Right lobe of liver (tissue), 6 donors: ENCODE measurements around the gene SLC18A3. TPM values are rescaled to one million over a fixed set of nuclear protein-coding genes. Genes with fewer than 3 reads are reported as not detected.

Experiments
- ATAC-seq, 4 donors: fragments of 200-7000 bp; cut with Tn5 transposase; one replicate each; pipeline ENCODE4 v1.9.1; 2020; ENCODE audit warnings: mild to moderate bottlenecking in 4 of 4, moderate library complexity in 4 of 4
- DNase-seq, 3 donors: peaks; one replicate each; pipeline ENCODE4 v3.0.0-alpha.2; 2020
- H3K27ac ChIP-seq, 3 donors: fragments of 200-600 bp; one replicate each; pipeline ENCODE4 v1.8.0; 2022
- H3K27me3 ChIP-seq, 2 donors: fragments of 200-600 bp; one replicate each; pipeline ENCODE4 v1.8.0; 2022
- H3K36me3 ChIP-seq, 4 donors: fragments of 200-600 bp; sonication (generic) in 1 of 4; one replicate each; pipeline versions ENCODE4 v1.5.1 to v1.8.0; 2017 to 2022; ENCODE audit warnings: control low read depth in 1 of 4
- H3K4me1 ChIP-seq, 4 donors: fragments of 200-600 bp; sonication (generic) in 1 of 4; one replicate each; pipeline versions ENCODE4 v1.5.1 to v1.8.0; 2017 to 2022; ENCODE audit warnings: control low read depth in 1 of 4
- H3K4me3 ChIP-seq, 3 donors: fragments of 200-600 bp; one replicate each; pipeline ENCODE4 v1.8.0; 2022
- H3K9me3 ChIP-seq, 4 donors: fragments of 200-600 bp; sonication (generic) in 1 of 4; one replicate each; pipeline versions ENCODE4 v1.5.1 to v1.8.0; 2017 to 2022; ENCODE audit warnings: control low read depth in 1 of 4
- POLR2A ChIP-seq: fragments of 450-650 bp; IDR thresholded peaks from one replicate; pipeline ENCODE4 v1.6.1; 2017; ENCODE audit warnings: antibody characterized with exemption, mild to moderate bottlenecking
- WGBS: methylation state at CpG from one replicate; pipeline ENCODE4 v1.1.6; 2018; ENCODE audit warnings: low coverage, low lambda C conversion rate; ENCODE audit not compliant: insufficient coverage; ENCODE audit errors: missing lambda C conversion rate; 5-methylcytosine and 5-hydroxymethylcytosine counted together
- intact Hi-C, 2 donors: fragments of 100-400 bp; cut with DNase I; formaldehyde crosslinking; loops; one replicate each; pipeline versions ENCODE4 v1.11.2 to v1.14.1; 2022
- total RNA-seq, 6 experiments: library from RNA; depleted of rRNA in 2 of 6; stranded (reverse); fragments of >200 nt in 2 of 6; fragmentation: NEBNext Ultra II Directional in 3 of 6; extraction: Animal tissue kit (Norgen Biotek cat#: 25700) in 3 of 6; gene quantifications; one replicate each; pipeline versions ENCODE4 v1.1.0 to v1.2.4, GENCODE V29; 2016 to 2023
- TF ChIP-seq, protein P1 (sequence below), 4 donors: fragments of 200-600 bp in 3 of 4; fragments of 450-650 bp in 1 of 4; IDR thresholded peaks; one replicate each; pipeline versions ENCODE4 v1.5.1 to v1.8.0; 2016 to 2022; ENCODE audit warnings: antibody characterized with exemption in 4 of 4, mild to moderate bottlenecking in 2 of 4
- donor health status: DM: no; HTN: yes; CAD: no.
- donor health status: DM: no; HTN: no; CAD: no.
- donor health status: DM: no; HTN: no; CAD: no.
- donor health status: DM: no; HTN: yes; CAD: no.
- donor health status: DM: no; HTN: yes; CAD: no.

The SLC18A3 gene
- total RNA-seq, 6 experiments from 2014 or later: not detected

DNA sequence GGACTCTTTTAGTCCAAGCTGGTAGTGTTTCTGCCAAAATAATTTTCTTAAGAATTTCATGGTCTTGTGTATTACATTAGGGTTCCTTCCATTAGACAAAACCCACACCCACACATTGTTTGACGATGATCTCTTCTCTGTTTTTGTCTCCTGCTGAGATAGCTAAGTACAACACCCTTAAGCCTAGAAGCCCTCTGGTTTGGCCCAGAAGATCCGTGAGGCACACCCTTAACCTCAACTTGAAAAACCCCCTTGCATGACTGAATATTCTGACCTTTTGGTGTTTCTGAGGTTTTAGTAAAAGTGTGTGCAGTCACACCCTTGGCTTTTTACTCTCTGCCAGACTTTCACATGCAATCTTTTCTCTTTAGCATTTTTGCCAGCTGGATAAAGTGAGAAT, 41.9 kb upstream of the SLC18A3 start:
- TF ChIP-seq, protein P1, sequence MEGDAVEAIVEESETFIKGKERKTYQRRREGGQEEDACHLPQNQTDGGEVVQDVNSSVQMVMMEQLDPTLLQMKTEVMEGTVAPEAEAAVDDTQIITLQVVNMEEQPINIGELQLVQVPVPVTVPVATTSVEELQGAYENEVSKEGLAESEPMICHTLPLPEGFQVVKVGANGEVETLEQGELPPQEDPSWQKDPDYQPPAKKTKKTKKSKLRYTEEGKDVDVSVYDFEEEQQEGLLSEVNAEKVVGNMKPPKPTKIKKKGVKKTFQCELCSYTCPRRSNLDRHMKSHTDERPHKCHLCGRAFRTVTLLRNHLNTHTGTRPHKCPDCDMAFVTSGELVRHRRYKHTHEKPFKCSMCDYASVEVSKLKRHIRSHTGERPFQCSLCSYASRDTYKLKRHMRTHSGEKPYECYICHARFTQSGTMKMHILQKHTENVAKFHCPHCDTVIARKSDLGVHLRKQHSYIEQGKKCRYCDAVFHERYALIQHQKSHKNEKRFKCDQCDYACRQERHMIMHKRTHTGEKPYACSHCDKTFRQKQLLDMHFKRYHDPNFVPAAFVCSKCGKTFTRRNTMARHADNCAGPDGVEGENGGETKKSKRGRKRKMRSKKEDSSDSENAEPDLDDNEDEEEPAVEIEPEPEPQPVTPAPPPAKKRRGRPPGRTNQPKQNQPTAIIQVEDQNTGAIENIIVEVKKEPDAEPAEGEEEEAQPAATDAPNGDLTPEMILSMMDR (IDR thresholded peaks at IDR 0.05): no peak
- no peak for TF ChIP-seq POLR2A
- Histone ChIP-seq H3K27me3 (no peaks in the 10 kb centered on the region), H3K27ac (no peak overlapping the region), H3K9me3 (no peaks in the 10 kb centered on the region), H3K4me3 (no peak overlapping the region), H3K4me1 (no peaks in the 10 kb centered on the region), H3K36me3 (no peaks in the 10 kb centered on the region)
- WGBS: 53% methylated on average over 2 of the region's 2 CpGs
- ATAC-seq: no peak
- DNase-seq: no peak
- intact Hi-C loops: no loop called here

DNA sequence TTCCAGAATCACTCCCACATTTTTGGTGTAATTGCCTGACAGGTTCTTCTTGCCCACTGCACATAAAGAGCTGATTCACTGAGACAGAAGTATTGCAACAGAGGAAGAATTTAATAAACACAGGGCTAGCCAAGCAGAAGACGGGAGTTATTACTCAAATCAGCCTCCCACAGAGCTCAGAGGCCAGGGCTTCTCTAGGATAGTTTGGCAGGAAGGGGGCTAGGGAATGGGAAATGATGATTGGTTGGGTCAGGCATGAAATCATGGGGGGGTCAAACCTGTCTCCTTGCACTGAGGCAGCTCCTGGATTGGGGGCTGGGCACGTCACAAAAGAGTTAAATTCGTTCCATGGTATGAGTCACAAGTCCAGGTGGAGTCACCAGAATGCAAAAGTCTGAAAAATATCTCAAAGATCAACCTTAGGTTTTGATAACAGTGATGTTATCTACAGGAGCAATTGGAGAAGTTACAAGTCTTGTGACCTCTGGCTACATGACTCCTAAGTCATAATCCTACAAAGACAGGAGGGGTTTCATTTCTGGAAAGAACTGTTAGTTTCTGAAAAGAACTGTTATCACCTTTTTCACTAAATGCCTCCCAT, 41.0 kb upstream of the SLC18A3 start:
- TF ChIP-seq POLR2A: no peak
- TF ChIP-seq, protein P1 (IDR thresholded peaks at IDR 0.05): no peak
- ATAC-seq (no peak), DNase-seq (no peak)
- Histone ChIP-seq H3K27me3 (no peaks in the 10 kb centered on the region), H3K36me3 (no peaks in the 10 kb centered on the region), H3K4me3 (no peak overlapping the region), H3K9me3 (no peaks in the 10 kb centered on the region), H3K4me1 (no peaks in the 10 kb centered on the region), H3K27ac (no peak overlapping the region)
- WGBS: 20% methylated on average over 3 of the region's 3 CpGs
- intact Hi-C loops: no loop called here

DNA sequence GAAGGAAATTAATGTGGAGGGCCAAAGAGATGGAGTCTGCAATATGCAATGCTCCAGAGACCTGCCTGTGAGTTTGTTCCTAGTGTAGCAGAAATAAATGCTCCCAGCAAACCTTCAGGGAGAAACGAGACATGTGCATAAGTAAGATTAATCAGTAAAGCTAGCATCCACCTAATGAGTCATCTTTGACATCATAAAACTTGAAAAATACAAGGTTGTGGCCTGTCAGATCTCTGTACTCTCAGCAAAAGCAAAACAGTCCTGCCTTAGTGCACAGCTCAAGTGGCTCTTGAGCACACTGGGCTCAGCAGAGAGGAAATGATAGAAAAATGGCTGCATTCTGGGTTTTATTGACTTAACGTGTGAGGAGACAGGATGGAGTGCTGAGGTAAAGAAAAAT, 38.7 kb upstream of the SLC18A3 start:
- ATAC-seq: no peak

DNA sequence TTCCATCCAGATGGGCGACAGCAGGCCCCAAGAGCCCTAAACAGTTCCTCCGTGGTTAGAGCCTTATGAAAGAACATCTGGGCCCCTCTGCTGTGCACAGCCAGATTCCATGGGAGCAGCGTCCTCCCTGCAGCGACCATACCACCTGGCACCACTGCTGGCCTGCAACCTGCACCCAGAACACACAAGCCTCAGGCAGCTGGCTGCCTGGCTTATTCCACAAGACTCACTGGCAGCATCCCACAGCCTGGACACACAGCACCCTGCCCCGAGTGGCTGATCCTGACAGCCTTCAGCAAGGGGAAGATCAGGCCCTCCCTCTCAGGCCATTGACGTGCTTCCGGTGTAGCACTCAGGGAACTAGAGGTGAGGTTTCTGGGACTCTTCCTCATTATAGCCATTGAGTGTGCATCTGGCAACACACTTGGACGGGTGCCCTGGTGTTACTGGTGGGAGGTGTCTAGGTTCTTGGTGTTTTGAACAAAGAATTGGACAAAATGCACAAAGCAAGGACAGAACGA, 37.5 kb upstream of the SLC18A3 start:
- WGBS: 73% methylated on average over 8 of the region's 9 CpGs
- DNase-seq: no peak

More for the DNA sequence above, 38.7 kb upstream of the SLC18A3 start:
- no peaks in the 10 kb centered on the region for H3K27me3 ChIP-seq
- no peak for DNase-seq
- H3K9me3 ChIP-seq: no peaks in the 10 kb centered on the region
- no peaks in the 10 kb centered on the region for H3K36me3 ChIP-seq
- no peak for TF ChIP-seq POLR2A
- TF ChIP-seq, protein P1 (IDR thresholded peaks at IDR 0.05): no peak
- H3K4me3 ChIP-seq: no peak overlapping the region
- H3K4me1 ChIP-seq: no peaks in the 10 kb centered on the region
- intact Hi-C loops: no loop called here
- H3K27ac ChIP-seq: no peak overlapping the region
- 25% methylated on average over 2 of the region's 2 CpGs for WGBS

More for the DNA sequence above, 37.5 kb upstream of the SLC18A3 start:
- Histone ChIP-seq H3K27ac (no peak overlapping the region), H3K4me1 (no peaks in the 10 kb centered on the region), H3K4me3 (no peak overlapping the region), H3K36me3 (no peaks in the 10 kb centered on the region), H3K27me3 (no peaks in the 10 kb centered on the region), H3K9me3 (no peaks in the 10 kb centered on the region)
- intact Hi-C loops: no loop called here
- TF ChIP-seq POLR2A: no peak
- TF ChIP-seq, protein P1 (IDR thresholded peaks at IDR 0.05): no peak
- ATAC-seq: peak in 1 of 4 donors; percentile 13
